Activated CD4-positive, alpha-beta T cell treated with anti-CD3 and anti-CD28 coated beads, Interleukin-2, amount 10 ng/mL, durations not matched to agents 24 days and 14 days (primary cell): ENCODE data around the gene CHD2. TPM values are rescaled to one million over a fixed set of nuclear protein-coding genes. Genes with fewer than 3 reads are reported as not detected.
A peak's percentile ranks its signal among the peaks of the same experiment; 100 is the strongest.
"Not testable (repeated sequence)": the region's sequence is repeated elsewhere in the genome, so short reads cannot be mapped to it uniquely, and the experiment has no call there.

ENCODE experiments used
- DNase-seq: peaks from one replicate; pipeline ENCODE4 v3.0.0; 2022
- H3K27ac Mint-ChIP-seq: one replicate; pipeline ENCODE4 v1.8.0; 2022; ENCODE audit warnings: mild to moderate bottlenecking, mixed read lengths
- H3K27me3 Mint-ChIP-seq: one replicate; pipeline ENCODE4 v1.8.0; 2022; ENCODE audit warnings: mixed read lengths
- H3K36me3 Mint-ChIP-seq: one replicate; pipeline ENCODE4 v1.8.0; 2022; ENCODE audit warnings: low read depth, mild to moderate bottlenecking, mixed read lengths
- H3K4me1 Mint-ChIP-seq: one replicate; pipeline ENCODE4 v1.8.0; 2021; ENCODE audit warnings: mixed read lengths
- H3K4me3 Mint-ChIP-seq: one replicate; pipeline ENCODE4 v1.8.0; 2022; ENCODE audit warnings: mild to moderate bottlenecking, moderate library complexity, mixed read lengths
- H3K9me3 Mint-ChIP-seq: one replicate; pipeline ENCODE4 v1.8.0; 2021; ENCODE audit warnings: mixed read lengths
- intact Hi-C: fragments of 100-400 bp; cut with micrococcal nuclease; formaldehyde crosslinking; loops from one replicate; pipeline ENCODE4 v1.15.1; 2023
- total RNA-seq: library from RNA; stranded (reverse); gene quantifications from 2 replicates; pipeline ENCODE4 v1.2.3, GENCODE V29; 2022

CHD2 gene
- total RNA-seq, result 105 and 111 TPM in 2 replicates

GRCh38 chr15:92899948-92900730, at the start of gene CHD2:
CHD2 (plus strand) TSS chr15:92900324; CDS start chr15:92901238, 914 bp downstream.
- Mint-ChIP-seq H3K36me3 (peaks cover 68% of the 10 kb centered on the region), H3K27me3 (no peaks in the 10 kb centered on the region), H3K4me1 (peaks cover 46% of the 10 kb centered on the region), H3K4me3 (peak within 1 kb of the TSS; percentile 95), H3K27ac (peak within 1 kb of the TSS; percentile 98), H3K9me3 (peaks cover 12% of the 10 kb centered on the region)
- intact Hi-C loops, result loop anchor here (1.0 to 2.0 kb wide), 3 partner anchors 14 to 96 kb away; no protein-coding TSS in a partner anchor
- peak; percentile 92 for DNase-seq

GRCh38 chr15:92853222-92853621, 46.9 kb upstream of the CHD2 start:
- no peak overlapping the region for H3K27ac Mint-ChIP-seq
- no peak for DNase-seq
- peaks cover 22% of the 10 kb centered on the region for H3K4me1 Mint-ChIP-seq

GRCh38 chr15:92861742-92862141, 38.4 kb upstream of the CHD2 start:
- Mint-ChIP-seq H3K9me3 (peaks cover 10% of the 10 kb centered on the region), H3K27me3 (no peaks in the 10 kb centered on the region), H3K36me3 (peaks cover 8% of the 10 kb centered on the region), H3K27ac (no peak overlapping the region), H3K4me1 (peaks cover 2% of the 10 kb centered on the region), H3K4me3 (no peak overlapping the region)
- no peak for DNase-seq
- intact Hi-C loops, result no loop called here

More at GRCh38 chr15:92853222-92853621, 46.9 kb upstream of the CHD2 start:
- no peaks in the 10 kb centered on the region for H3K27me3 Mint-ChIP-seq
- H3K9me3 Mint-ChIP-seq, result no peaks in the 10 kb centered on the region
- intact Hi-C loops, result no loop called here
- H3K4me3 Mint-ChIP-seq, result no peak overlapping the region
- H3K36me3 Mint-ChIP-seq, result no peaks in the 10 kb centered on the region

GRCh38 chr15:92864127-92864814, 35.9 kb upstream of the CHD2 start:
- H3K4me1 Mint-ChIP-seq, result peaks cover 2% of the 10 kb centered on the region
- DNase-seq, result no peak
- no peak overlapping the region for H3K27ac Mint-ChIP-seq
- peaks cover 8% of the 10 kb centered on the region for H3K36me3 Mint-ChIP-seq
- H3K27me3 Mint-ChIP-seq, result no peaks in the 10 kb centered on the region
- H3K4me3 Mint-ChIP-seq, result no peak overlapping the region
- intact Hi-C loops, result no loop called here
- H3K9me3 Mint-ChIP-seq, result peaks cover 10% of the 10 kb centered on the region

- intact Hi-C loops, result no loop called here
- peaks cover 3% of the 10 kb centered on the region for H3K36me3 Mint-ChIP-seq
Measured at GRCh38 chr15:92869263-92869940, 30.7 kb upstream of the CHD2 start.

GRCh38 chr15:92870010-92870591, 30.0 kb upstream of the CHD2 start:
- Mint-ChIP-seq H3K4me3 (no peak overlapping the region), H3K9me3 (no peaks in the 10 kb centered on the region), H3K27me3 (peaks cover 6% of the 10 kb centered on the region), H3K27ac (no peak overlapping the region), H3K36me3 (no peaks in the 10 kb centered on the region), H3K4me1 (peaks cover 2% of the 10 kb centered on the region)
- intact Hi-C loops, result no loop called here
- no peak for DNase-seq

More at GRCh38 chr15:92869263-92869940, 30.7 kb upstream of the CHD2 start:
- Mint-ChIP-seq H3K27me3 (peaks cover 6% of the 10 kb centered on the region), H3K9me3 (no peaks in the 10 kb centered on the region), H3K27ac (no peak overlapping the region), H3K4me1 (peaks cover 2% of the 10 kb centered on the region), H3K4me3 (no peak overlapping the region)
- DNase-seq, result no peak

GRCh38 chr15:92872967-92873366, 27.2 kb upstream of the CHD2 start:
- H3K4me3 Mint-ChIP-seq, H3K9me3 Mint-ChIP-seq, H3K27ac Mint-ChIP-seq, H3K27me3 Mint-ChIP-seq, H3K36me3 Mint-ChIP-seq, intact Hi-C loops, DNase-seq, H3K4me1 Mint-ChIP-seq: not testable (repeated sequence)

- Mint-ChIP-seq H3K4me1 (peaks cover 33% of the 10 kb centered on the region), H3K36me3 (no peaks in the 10 kb centered on the region), H3K27me3 (no peaks in the 10 kb centered on the region), H3K27ac (no peak overlapping the region), H3K4me3 (no peak overlapping the region), H3K9me3 (no peaks in the 10 kb centered on the region)
- intact Hi-C loops, result no loop called here
- no peak for DNase-seq
Measured at GRCh38 chr15:92877000-92877399, 23.1 kb upstream of the CHD2 start.

GRCh38 chr15:92877416-92877815, 22.7 kb upstream of the CHD2 start:
- H3K27ac Mint-ChIP-seq, result no peak overlapping the region
- peaks cover 3% of the 10 kb centered on the region for H3K36me3 Mint-ChIP-seq
- intact Hi-C loops, result no loop called here
- no peak for DNase-seq
- H3K4me3 Mint-ChIP-seq, result no peak overlapping the region
- peaks cover 37% of the 10 kb centered on the region for H3K4me1 Mint-ChIP-seq
- H3K9me3 Mint-ChIP-seq, result no peaks in the 10 kb centered on the region
- H3K27me3 Mint-ChIP-seq, result peaks cover 2% of the 10 kb centered on the region

GRCh38 chr15:92878593-92879053, 21.5 kb upstream of the CHD2 start:
- Mint-ChIP-seq H3K4me1 (peaks cover 37% of the 10 kb centered on the region), H3K4me3 (no peak overlapping the region), H3K27ac (no peak overlapping the region), H3K27me3 (peaks cover 2% of the 10 kb centered on the region), H3K9me3 (no peaks in the 10 kb centered on the region), H3K36me3 (peaks cover 8% of the 10 kb centered on the region)
- DNase-seq, result no peak
- intact Hi-C loops, result no loop called here

- H3K4me1 Mint-ChIP-seq, result peaks cover 43% of the 10 kb centered on the region
- intact Hi-C loops, result loop anchor here (5.0 kb wide), 1 partner anchor 37 kb away; no protein-coding TSS in a partner anchor
- DNase-seq, result peak; percentile 73
Measured at GRCh38 chr15:92879949-92880725, 20.0 kb upstream of the CHD2 start.

GRCh38 chr15:92880796-92881195, 19.3 kb upstream of the CHD2 start:
- H3K27me3 Mint-ChIP-seq, result peaks cover 2% of the 10 kb centered on the region
- intact Hi-C loops, result loop anchor here (5.0 kb wide), 1 partner anchor 37 kb away; no protein-coding TSS in a partner anchor
- peak overlapping the region; percentile 95 for H3K4me3 Mint-ChIP-seq

More at GRCh38 chr15:92879949-92880725, 20.0 kb upstream of the CHD2 start:
- Mint-ChIP-seq H3K4me3 (peak overlapping the region; percentile 95), H3K36me3 (peaks cover 23% of the 10 kb centered on the region), H3K27ac (peak overlapping the region; percentile 98), H3K27me3 (peaks cover 2% of the 10 kb centered on the region), H3K9me3 (no peaks in the 10 kb centered on the region)

More at GRCh38 chr15:92880796-92881195, 19.3 kb upstream of the CHD2 start:
- no peak for DNase-seq
- Mint-ChIP-seq H3K9me3 (no peaks in the 10 kb centered on the region), H3K27ac (peak overlapping the region; percentile 98), H3K4me1 (peaks cover 45% of the 10 kb centered on the region), H3K36me3 (peaks cover 29% of the 10 kb centered on the region)
